Adrenal gland (tissue), 12 donors: ENCODE results near the gene CD8A. TPM values are rescaled to one million over a fixed set of nuclear protein-coding genes. Genes with fewer than 3 reads are reported as not detected.

Source experiments
- DNase-seq, 7 donors: peaks; one replicate each; pipeline ENCODE4 v3.0.0-alpha.2; 2019 to 2020
- H3K27ac ChIP-seq, 5 donors: fragments of 200-600 bp; sonication (generic) in 4 of 5; 1 replicate in 3 of 5; 2 replicates in 2 of 5; pipeline versions ENCODE4 v1.5.1 to v1.8.0; 2016 to 2020; ENCODE audit warnings: mild to moderate bottlenecking in 1 of 5
- H3K27me3 ChIP-seq: fragments of 200-600 bp; 2 replicates; pipeline ENCODE4 v1.8.0; 2021
- H3K36me3 ChIP-seq, 2 donors: fragments of 200-600 bp; replicated peaks in 1 of 2; 1 replicate in 1 of 2; 2 replicates in 1 of 2; pipeline versions ENCODE4 v1.5.1 to v1.8.0; 2018 to 2022
- H3K4me1 ChIP-seq, 2 donors: fragments of 200-600 bp; replicated peaks in 1 of 2; 1 replicate in 1 of 2; 2 replicates in 1 of 2; pipeline versions ENCODE4 v1.5.1 to v1.8.0; 2018 to 2021
- H3K4me3 ChIP-seq, 4 donors: fragments of 200-600 bp; sonication (generic) in 3 of 4; one replicate each; pipeline ENCODE4 v1.5.1; 2016 to 2018
- H3K9me3 ChIP-seq, 3 donors: fragments of 200-600 bp; sonication (generic) in 1 of 3; replicated peaks in 1 of 3; 1 replicate in 2 of 3; 2 replicates in 1 of 3; pipeline versions ENCODE4 v1.5.1 to v1.8.0; 2016 to 2021
- CTCF ChIP-seq, 6 experiments: fragments of 450-650 bp in 4 of 6; fragments of 200-600 bp in 2 of 6; sonication (generic) in 1 of 6; IDR thresholded peaks; 1 replicate in 5 of 6; 2 replicates in 1 of 6; pipeline versions ENCODE4 v1.5.1 to v1.8.0; 2016 to 2021; ENCODE audit warnings: antibody characterized with exemption in 6 of 6, mild to moderate bottlenecking in 2 of 6, moderate library complexity in 1 of 6
- POLR2A ChIP-seq, 2 donors: fragments of 450-650 bp; IDR thresholded peaks; one replicate each; pipeline ENCODE4 v1.6.1; 2017; ENCODE audit warnings: antibody characterized with exemption in 2 of 2, mild to moderate bottlenecking in 2 of 2, moderate library complexity in 1 of 2
- whole genome bisulfite sequencing, 4 donors: extraction: QIAGEN DNeasy Blood & Tissue Kit in 2 of 4; methylation state at CpG; one replicate each; pipeline versions ENCODE4 v1.1.5 to v1.1.7; 2013 to 2017; 5-methylcytosine and 5-hydroxymethylcytosine counted together
- intact Hi-C, 2 donors: fragments of 100-400 bp; cut with DNase I; formaldehyde crosslinking; loops; one replicate each; pipeline versions ENCODE4 v1.14.1 to v1.15.0; 2022 to 2023
- polyA plus RNA-seq, 3 donors: library from polyadenylated mRNA; stranded (reverse); fragments of 200-250 nt in 2 of 3; fragments of 350-450 nt in 1 of 3; fragmentation: Illumina TruSeq in 1 of 3; extraction: RNeasy Lipid Tissue Mini Kit (QIAGEN cat#74804) in 1 of 3; gene quantifications; one replicate each; pipeline ENCODE4 v1.2.3, GENCODE V29; 2013 to 2014
- total RNA-seq, 9 donors: library from RNA; depleted of rRNA in 4 of 9; stranded (reverse); fragments of >200 nt in 4 of 9; fragments of 120-200 nt in 1 of 9; fragmentation: NEBNext Ultra II Directional in 1 of 9; extraction: Animal tissue kit (Norgen Biotek cat#: 25700) in 1 of 9; gene quantifications; one replicate each; pipeline versions ENCODE4 v1.1.0 to v1.2.4, GENCODE V29; 2013 to 2023
- donor health status: healthy with polysubstance abuse.
- donor health status: Bipolar disorder and iron deficiency.
- donor health status: DM: yes; HTN: yes; CAD: no.
- donor health status: DM: no; HTN: no; CAD: no.
- donor health status: DM: no; HTN: no; CAD: no.
- donor health status: DM: yes; HTN: yes; CAD: no.

CD8A gene
- total and polyA plus RNA-seq, 12 donors = 1.1 to 4.4 (median 1.8) TPM; not detected in 1

- intact Hi-C loops = no loop called here
- no peak for DNase-seq
- WGBS, 4 donors = 85 to 96% (median 89%) methylated on average over 10 to 13 of the region's 13 CpGs
- Histone ChIP-seq H3K4me1 (no peaks in the 10 kb centered on the region), H3K27me3 (no peaks in the 10 kb centered on the region), H3K27ac (no peak overlapping the region), H3K4me3 (no peak overlapping the region), H3K9me3 (no peaks in the 10 kb centered on the region), H3K36me3 (no peaks in the 10 kb centered on the region)
- TF ChIP-seq POLR2A (IDR thresholded peaks at IDR 0.05) (no peak), CTCF (IDR thresholded peaks at IDR 0.05) (no peak)
Measured at GRCh38 chr2:86821306-86821705, 30.6 kb upstream of the CD8A start.

DNA sequence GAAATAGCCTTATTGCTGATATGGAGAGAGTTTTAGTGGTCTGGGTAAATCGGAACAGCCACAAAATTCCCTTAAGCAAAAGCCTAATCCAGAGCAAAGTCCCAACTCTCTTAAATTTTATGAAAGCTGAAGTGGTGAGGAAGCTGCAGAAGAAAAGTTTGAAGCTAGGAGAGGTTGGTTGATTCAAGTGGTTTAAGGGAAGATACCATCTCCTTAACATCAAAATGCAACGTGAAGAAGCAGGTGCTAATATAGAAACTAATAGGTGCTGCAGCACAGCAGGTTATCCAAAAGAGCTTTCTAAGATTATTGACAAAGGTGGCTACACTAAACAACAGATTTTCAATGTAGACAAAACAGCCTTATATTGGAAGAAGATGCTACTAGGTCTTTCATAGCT is 28.2 kb upstream of the CD8A start:
- Histone ChIP-seq H3K27me3 (no peaks in the 10 kb centered on the region), H3K36me3 (no peaks in the 10 kb centered on the region), H3K27ac (no peak overlapping the region), H3K4me1 (no peaks in the 10 kb centered on the region), H3K9me3 (no peaks in the 10 kb centered on the region), H3K4me3 (no peak overlapping the region)
- WGBS, 4 donors = 83 to 91% (median 84%) methylated on average over 2 of the region's 2 CpGs
- DNase-seq = no peak
- TF ChIP-seq POLR2A (IDR thresholded peaks at IDR 0.05) = no peak
- TF ChIP-seq CTCF (IDR thresholded peaks at IDR 0.05) = no peak
- intact Hi-C loops = no loop called here

DNA sequence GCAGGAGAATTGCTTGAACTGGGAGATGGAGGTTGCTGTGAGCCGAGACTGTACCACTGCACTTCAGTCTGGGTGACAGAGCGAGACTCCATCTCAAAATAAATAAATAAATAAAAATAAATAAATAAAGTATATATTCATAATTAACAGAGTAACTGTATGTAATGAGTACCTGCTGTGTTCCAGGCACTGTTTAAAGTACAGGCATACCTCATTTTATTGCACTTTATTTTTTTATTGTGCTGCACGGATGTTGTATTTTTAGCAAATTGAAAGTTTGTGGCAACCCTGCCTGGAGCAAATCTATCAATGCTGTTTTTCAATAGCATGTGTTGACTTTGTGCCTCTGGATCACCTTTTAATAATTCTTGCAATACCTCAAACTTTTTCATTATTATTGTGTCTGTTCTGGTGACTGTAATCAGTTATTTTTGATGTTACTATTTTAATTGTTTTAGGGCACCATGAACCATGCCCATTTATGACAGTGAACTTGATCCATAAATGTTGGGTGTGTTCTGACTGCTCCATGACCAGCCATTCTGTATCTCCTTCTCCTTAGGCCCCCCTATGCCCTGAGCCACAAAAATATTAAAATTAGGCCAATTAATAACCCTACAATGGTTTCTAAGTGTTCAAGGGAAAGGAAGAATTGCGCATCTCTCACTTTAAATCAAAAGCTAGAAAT is 27.5 kb upstream of the CD8A start:
- no peak overlapping the region for H3K27ac ChIP-seq
- intact Hi-C loops = no loop called here
- no peaks in the 10 kb centered on the region for H3K36me3 ChIP-seq
- no peaks in the 10 kb centered on the region for H3K4me1 ChIP-seq
- DNase-seq = no peak
- no peaks in the 10 kb centered on the region for H3K27me3 ChIP-seq
- 87 to 95% (median 92%) methylated on average over 4 of the region's 4 CpGs for WGBS, 4 donors
- no peak overlapping the region for H3K4me3 ChIP-seq
- no peak for TF ChIP-seq POLR2A (IDR thresholded peaks at IDR 0.05)
- no peak for TF ChIP-seq CTCF (IDR thresholded peaks at IDR 0.05)
- no peaks in the 10 kb centered on the region for H3K9me3 ChIP-seq

DNA sequence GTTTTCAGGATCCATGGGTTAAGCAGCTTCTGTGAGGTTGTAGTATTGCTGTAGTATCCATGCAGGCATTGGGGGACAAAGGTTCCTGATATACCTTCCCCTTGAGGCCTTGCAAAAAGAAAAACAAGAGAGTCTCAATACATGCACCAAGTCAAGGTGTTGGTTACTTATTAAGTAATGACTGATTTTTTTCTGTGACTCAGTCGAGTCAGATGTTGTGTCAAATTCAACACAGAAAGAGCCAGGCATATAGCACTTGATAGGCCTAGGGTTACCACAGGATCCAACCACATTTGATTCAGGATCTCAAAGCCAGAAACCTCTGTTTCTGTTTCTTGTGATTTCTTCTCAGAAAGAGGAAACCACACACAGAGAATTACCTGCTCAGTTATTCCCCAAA is 24.9 kb upstream of the CD8A start:
- intact Hi-C loops = no loop called here
- Histone ChIP-seq H3K9me3 (no peaks in the 10 kb centered on the region), H3K27me3 (peaks cover 4% of the 10 kb centered on the region), H3K4me3 (no peak overlapping the region), H3K36me3 (no peaks in the 10 kb centered on the region), H3K4me1 (no peaks in the 10 kb centered on the region), H3K27ac (no peak overlapping the region)
- DNase-seq = no peak
- 70 to 86% (median 80%) methylated on average over 1 of the region's 1 CpG for WGBS, 4 donors
- no peak for TF ChIP-seq CTCF (IDR thresholded peaks at IDR 0.05)
- no peak for TF ChIP-seq POLR2A (IDR thresholded peaks at IDR 0.05)
